Cardiac fibroblast (primary cell): ENCODE measurements around the gene STRA8.
A peak's percentile ranks its signal among the peaks of the same experiment; 100 is the strongest.

Experiments used
- DNase-seq, 2 donors: peaks; one replicate each; pipeline versions ENCODE4 v3.0.0 to v3.0.0-alpha.2; 2010; ENCODE audit warnings: low read depth in 2 of 2
- H3K4me3 ChIP-seq, 2 donors: replicated peaks in 1 of 2; 1 replicate in 1 of 2; 2 replicates in 1 of 2; pipeline ENCODE4 v1.5.1; 2011; ENCODE audit warnings: low read depth in 2 of 2, low read length in 2 of 2, mild to moderate bottlenecking in 2 of 2, moderate library complexity in 1 of 2
- TF ChIP-seq, protein P1 (sequence below): IDR thresholded peaks from one replicate; pipeline ENCODE4 v1.5.1; 2011; ENCODE audit warnings: low read depth, mild to moderate bottlenecking, low read length, inconsistent platforms

STRA8 gene

DNA sequence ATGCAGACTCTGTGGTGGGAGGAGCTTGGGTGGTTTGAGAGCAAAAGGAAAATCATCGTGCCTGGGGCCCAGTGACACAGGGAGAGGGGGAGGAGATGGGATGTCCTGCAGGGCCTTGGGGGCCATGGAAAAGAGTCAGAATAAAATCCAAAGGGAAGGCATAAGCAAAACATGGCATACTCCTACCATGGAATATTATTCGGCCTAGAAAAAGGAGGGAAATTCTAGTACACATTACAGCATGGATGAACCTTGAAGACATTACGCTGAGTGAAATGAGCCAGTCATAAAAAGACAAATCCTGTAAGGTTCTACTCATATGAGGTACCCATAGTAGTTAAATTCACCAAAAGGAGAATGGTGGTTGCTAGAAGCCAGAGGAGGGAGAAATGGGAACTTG lies 38.7 kb downstream of the STRA8 start:
- TF ChIP-seq, protein P1, sequence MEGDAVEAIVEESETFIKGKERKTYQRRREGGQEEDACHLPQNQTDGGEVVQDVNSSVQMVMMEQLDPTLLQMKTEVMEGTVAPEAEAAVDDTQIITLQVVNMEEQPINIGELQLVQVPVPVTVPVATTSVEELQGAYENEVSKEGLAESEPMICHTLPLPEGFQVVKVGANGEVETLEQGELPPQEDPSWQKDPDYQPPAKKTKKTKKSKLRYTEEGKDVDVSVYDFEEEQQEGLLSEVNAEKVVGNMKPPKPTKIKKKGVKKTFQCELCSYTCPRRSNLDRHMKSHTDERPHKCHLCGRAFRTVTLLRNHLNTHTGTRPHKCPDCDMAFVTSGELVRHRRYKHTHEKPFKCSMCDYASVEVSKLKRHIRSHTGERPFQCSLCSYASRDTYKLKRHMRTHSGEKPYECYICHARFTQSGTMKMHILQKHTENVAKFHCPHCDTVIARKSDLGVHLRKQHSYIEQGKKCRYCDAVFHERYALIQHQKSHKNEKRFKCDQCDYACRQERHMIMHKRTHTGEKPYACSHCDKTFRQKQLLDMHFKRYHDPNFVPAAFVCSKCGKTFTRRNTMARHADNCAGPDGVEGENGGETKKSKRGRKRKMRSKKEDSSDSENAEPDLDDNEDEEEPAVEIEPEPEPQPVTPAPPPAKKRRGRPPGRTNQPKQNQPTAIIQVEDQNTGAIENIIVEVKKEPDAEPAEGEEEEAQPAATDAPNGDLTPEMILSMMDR, result no peak
- DNase-seq, result no peak
- no peak overlapping the region for H3K4me3 ChIP-seq

DNA sequence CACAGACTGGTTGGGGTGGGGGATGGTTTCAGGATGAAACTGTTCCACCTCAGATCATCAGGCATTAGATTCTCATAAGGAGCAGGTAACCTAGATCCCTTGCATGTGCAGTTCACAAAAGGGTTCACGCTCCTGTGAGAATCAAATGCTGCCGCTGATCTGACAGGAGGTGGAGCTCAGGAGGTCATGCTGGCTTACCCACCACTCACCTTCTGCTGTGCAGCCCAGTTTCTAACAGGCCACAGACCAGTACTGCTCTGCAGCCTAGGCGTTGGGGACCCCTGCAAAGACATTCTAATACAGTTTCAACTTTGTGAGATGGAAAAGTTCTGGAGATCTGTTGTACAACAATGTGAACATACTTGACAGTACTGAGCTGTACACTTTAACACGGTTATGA lies 39.9 kb downstream of the STRA8 start:
- no peak for DNase-seq
- TF ChIP-seq, protein P1, result no peak
- no peak overlapping the region for H3K4me3 ChIP-seq

DNA sequence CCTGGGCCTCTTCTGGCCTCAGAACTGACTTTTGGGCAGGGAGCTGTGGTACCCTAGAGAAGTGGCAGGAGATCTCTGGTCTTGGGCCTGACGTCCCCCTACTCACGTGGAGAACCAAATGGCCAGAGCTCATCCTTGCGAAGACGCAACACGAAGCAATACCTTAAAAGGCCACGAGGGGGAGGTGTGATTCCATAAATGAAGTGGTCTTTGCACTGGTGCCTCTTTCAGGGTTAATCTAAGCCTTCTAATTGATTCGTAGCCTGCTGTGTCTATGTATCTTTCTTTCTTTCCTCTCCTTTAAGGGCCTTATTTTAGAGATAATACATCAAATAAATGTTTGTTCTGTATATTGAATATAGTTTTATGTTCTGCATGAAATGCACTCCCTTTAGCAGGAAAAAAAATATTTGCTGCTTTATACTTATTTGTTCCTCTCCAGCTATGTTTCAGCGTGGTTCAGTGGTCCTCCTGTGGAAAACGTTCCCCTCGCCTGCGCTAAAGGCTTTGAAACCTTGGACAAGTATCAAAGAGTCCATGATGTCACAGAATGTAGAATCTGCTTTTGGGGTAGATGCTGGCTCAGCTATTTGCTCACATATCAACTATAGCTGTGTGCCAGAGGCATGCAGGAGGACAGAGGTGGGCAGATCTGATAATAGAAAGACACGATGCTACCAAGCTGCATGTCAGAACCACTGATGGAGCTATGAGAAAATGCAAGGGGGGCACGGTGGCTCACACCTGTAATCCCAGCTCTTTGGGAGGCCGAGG lies 41.0 kb downstream of the STRA8 start:
- peak; percentile 83 to 86 for DNase-seq
- H3K4me3 ChIP-seq, result no peak overlapping the region
- TF ChIP-seq, protein P1, result peak; percentile 80

DNA sequence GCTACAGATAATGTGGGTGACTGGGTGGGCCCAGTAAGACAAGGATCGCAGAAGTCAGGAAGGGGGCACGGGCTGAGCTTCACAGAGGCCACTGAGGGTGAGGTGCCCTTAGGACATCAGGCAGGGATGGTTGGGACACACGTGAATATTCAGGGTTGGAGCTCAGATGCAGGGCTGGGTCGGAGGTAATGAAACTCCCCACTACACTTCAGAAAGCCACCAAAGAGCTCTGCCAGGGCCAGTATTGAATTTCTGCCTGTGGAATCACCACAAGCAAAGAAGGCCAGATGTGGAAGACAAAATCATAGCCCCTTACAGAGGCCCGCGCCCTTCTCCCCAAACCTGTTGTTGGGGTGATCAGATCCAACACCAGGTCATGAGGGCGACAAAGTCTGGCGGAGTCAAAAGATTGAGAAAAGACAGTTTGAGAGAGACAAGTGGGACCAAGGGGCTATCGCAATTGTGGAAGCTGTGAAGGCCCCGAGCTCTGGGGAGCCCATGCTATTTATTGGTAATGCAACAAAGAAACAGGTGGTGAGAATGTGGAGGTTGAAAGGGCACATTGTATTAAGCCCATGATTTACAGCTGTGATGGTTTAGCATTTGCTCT lies 42.4 kb downstream of the STRA8 start:
- H3K4me3 ChIP-seq, result no peak overlapping the region
- DNase-seq, result no peak
- TF ChIP-seq, protein P1, result no peak

DNA sequence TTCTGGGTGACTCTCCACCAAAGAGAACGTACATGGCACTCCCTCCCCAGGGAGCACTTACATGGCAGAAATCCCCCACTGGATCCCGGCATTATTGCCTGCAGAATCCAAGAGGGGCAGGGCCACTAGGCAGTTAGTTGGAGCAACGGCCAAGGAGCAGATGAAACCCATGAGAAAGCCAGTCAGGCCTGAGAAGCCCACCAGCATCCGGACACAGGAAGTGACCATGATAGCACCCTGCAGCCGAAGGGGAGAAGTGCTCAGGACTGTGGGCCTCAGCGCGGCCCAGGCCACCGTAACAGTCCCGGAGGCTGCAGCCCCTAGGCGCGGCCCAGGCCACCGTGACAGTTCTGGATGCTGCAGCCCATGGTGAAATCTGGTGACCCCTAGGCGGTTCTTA lies 43.5 kb downstream of the STRA8 start:
- TF ChIP-seq, protein P1, result no peak
- no peak for DNase-seq
- no peak overlapping the region for H3K4me3 ChIP-seq

DNA sequence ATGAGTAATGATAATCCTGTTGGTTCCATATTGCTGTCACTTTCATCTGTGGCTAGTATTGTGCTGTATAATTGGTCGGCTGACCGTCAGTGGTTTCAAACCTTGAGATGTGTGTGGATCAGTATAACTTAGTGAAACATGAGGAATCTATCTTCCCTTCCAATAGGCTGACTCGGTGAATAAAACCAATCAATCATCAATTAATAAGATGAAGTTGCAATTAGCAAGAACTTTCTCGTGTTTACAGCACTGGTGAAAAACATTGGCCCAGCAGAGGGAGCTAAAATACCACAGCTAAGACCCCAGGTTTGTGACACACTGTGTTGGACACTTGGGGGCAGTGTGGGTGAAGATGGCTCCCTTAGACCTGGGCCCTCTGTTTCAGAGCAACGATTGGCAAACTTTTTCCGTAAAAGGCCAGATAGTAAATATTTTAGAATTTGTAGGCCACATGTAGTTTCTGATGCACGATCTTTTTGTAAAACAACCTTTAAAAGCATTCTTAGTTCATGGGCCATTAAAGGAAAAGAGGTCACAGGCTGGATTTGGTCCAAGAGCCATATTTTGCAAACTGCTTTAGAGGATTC lies 47.8 kb downstream of the STRA8 start:
- DNase-seq, result peak; percentile 92 to 94
- no peak overlapping the region for H3K4me3 ChIP-seq
- TF ChIP-seq, protein P1, result peak; percentile 87
